ENCODE measurements around the gene COL12A1.

Gene COL12A1

DNA sequence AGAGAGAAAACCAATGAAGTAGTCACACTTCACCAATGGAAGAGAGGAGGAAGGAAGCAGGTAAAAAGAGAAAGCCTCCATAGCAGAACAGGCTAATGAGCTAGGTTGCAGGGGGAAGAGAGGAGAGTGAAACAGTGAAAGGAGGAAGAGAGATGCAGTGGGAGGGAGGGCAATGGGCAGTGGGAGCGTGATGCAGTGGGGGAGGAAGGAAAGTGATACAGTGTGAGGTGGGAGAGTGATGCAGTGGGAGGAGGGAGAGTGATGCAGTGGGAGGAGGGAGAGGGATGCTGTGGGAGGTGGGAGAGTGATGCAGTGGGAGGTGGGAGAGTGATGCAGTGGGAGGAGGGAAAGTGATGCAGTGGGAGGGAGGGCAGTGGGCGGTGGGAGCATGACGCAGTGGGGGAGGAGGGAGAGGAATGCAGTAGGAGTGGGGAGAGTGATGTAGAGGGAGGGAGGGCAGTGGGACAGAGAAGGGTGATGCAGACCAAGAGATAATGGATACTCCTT, 29.7 kb downstream of the COL12A1 start:
- DNase-seq (ENCODE audit: low read depth): no peak

- DNase-seq (ENCODE audit: low read depth): no peak
These were observed 33.9 kb downstream of the COL12A1 start for GRCh38 chr6:75171986-75172385.

- DNase-seq (ENCODE audit: low read depth): no peak
These were observed 34.3 kb downstream of the COL12A1 start for GRCh38 chr6:75171567-75171966.

GRCh38 chr6:75170691-75171560, 34.9 kb downstream of the COL12A1 start:
- DNase-seq (ENCODE audit: low read depth): no peak

DNA sequence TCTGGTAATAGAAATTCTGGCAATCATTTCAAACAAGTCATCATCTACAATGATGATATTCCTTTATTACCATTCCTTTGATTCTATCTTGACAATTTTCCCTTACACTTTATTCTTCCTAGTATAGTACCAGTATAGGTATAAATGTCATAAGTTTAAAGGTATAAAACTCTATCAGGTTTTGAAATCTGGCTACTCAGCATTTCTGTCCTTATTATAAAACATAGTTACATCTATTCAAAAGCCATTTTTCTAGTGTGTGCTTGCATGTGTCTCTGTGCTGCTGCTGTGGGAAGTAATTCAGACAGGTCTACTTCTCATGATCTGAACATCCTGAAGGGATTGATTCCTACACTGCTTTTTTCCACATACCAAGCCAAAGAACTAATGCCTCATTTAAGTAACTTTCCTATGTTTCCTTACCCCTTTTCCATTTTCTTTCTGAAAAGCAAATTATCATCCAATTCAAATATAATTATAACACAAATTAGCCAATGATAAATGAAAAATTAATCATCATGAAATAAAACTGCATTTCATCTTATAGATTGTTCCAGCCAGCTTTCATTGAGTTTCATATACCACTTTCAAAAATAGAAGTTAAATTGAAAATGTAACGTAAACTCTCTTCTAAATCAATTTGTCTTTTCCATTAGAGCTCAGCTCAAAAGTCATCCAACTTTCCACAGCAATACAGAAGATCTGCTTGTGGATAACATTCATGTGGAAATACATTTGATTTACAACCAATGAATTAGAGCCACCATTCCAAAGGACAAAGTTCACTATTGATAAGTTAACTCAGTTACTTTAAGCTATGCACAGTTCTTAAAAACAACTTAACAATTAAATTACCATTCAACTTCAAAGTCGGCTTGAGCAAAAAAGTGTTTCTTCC, 35.9 kb downstream of the COL12A1 start:
- DNase-seq (ENCODE audit: low read depth): no peak

DNA sequence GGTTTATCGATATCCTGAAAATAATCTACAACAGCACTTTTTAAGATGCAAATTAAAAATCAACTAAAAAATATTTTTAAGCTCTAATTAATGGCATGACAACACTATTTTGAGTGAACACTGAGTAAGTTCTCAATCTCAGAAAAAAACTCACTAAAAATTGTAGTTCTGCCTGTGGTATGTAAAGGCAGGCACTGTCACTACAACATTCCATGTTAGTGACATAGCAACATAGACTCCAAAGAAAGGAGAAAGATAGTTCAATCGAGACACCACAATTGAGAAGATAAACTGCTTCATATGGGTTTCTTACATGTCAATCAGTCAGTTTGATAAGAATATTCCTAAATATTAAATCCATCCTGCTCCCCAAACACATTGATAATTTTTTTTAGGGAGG, 38.0 kb downstream of the COL12A1 start:
- DNase-seq (ENCODE audit: low read depth): no peak

DNA sequence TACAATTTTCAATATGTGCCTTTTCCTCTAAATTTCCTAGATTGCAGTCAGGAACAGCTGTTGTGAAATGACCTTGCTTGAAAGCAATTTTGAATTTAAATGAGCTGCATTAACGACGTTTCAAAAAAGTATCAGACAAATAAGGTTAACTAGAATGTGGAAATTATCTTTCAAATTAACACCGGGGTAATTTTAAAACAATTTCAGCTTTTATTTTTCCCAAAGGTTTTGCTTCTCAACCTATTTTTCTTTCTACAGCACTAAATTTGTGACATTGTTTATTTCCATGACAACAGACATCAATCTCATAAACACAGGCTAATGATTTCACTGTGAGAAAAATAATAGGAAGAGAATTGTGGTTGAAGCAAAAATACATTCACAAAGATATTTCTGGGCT, 38.5 kb downstream of the COL12A1 start:
- DNase-seq (ENCODE audit: low read depth): no peak

DNA sequence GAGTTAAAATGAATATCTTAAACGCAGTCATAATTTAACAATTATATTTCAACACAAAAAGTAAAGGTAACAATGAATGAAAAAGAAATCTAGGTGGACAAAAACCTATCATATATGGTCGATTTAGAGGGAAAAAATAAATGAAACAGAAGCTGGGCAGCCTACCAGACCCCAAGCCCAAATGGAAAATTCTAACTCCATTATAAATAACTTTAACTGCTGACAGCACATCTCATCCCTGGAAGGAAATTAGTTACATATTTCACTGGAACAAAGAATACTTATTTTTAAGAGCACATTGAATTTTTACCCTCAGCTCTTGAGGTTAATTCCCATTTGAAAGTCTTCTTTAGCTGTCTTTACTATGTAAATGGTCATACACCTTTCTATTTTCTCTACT, 39.1 kb downstream of the COL12A1 start:
- no peak for DNase-seq (ENCODE audit: low read depth)

DNA sequence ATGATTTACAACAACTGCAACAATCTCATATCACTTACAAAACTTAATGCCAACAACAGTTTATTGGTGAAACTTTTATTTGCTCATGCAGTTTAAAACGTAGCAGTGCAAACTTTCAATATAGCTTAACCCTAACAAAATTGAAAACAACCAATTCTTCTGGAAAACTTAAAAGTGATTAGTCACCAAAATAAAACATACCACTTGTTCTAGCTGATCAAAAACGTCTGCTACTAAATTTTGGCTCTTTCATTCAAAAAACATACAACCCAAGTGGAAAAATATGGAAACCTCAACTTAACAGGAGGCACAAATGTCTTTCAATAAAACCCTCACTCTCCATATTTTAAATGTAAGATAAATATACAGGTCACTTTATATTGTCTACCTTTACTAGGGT, 39.6 kb downstream of the COL12A1 start:
- DNase-seq (ENCODE audit: low read depth): no peak

DNA sequence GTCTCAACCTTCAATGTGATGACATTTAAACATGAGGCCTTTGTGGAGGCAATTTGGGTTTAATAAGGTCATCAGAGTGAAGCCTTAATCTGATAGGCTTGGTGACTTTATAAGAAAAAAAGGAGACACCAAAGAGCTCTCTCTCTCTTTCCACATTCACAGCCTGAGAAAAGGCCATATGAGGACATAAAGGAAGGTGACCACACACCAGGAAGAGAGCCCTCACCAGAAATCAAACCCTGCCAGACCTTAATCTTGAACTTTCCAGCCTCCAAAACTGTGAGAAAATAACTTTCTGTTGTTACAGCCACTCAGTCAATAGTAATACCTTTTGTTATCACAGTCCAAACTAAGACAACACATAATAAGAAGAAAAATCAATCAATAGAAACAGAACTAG, 47.7 kb downstream of the COL12A1 start:
- no peak for DNase-seq (ENCODE audit: low read depth)

DNA sequence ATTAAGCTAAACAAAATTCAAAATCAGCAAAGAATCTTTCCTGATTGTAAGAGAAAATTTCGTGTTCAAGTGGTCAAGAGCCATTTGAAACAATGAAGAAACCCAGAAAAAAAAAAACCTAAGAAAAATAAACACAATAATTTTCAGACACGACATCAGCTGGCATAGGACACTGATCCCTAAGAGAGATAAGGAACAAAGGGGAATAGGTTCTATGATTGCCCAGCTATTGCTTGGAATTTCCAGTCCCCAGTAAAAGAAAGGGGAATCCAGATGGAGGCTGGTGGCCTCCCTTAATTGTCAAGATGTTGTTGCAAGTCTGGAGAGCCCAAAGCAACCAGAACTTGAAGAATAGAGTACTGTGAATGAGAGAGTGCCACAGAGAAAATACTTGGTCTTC, 48.5 kb downstream of the COL12A1 start:
- no peak for DNase-seq (ENCODE audit: low read depth)

DNA sequence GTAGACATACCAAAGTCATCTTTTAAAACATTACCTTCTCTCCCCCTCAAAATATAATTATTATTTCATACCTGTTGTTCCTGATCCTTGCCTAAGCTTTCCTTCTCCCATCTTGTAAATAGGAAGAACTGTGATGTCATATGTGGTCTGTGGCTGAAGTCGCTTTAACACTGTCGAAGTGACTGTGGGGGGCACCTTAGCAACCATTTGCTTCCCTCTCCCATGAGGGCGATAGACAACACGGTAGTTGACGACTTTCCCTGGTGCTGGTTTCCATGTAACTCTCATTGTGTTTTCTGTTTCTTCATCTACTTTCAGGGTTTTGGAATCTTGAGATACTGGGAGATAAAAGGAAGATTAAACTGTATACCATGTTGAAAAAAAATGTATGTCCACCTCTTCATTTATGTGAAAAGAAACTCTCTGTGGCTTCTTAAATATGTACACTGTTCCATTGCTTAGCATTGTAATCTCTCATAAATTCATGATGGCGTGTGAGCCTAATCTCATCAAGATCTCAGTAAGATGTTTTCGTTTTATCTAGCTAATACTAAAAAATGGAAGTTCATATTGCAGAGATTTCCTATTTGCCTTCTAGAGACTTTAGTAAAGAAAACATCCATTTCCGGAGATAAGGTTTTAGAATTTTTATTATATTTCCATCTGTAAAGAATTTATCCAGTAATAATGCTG, 49.5 kb downstream of the COL12A1 start:
- no peak for DNase-seq (ENCODE audit: low read depth)

- no peak for DNase-seq (ENCODE audit: low read depth)
These were observed 50.2 kb downstream of the COL12A1 start for GRCh38 chr6:75155631-75156030.

DNA sequence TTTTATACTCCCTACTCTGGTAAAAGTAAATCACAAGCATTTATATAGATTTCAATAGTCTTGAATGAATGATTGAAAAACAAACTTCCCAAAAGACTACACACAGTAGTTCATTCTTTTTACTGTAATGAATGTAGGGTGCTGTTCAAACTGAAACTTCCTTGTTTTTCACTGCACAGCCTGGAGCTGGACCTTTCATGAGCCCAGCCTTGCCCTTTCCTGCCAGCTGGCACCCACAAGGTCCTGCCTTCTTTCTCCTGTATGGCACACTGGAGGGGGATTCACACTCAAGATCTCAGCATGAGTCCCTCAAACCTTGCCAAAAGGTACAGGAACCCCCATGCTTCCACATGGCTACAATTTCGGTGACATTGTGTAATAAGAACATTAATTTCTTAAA, 50.9 kb downstream of the COL12A1 start:
- no peak for DNase-seq (ENCODE audit: low read depth)

DNA sequence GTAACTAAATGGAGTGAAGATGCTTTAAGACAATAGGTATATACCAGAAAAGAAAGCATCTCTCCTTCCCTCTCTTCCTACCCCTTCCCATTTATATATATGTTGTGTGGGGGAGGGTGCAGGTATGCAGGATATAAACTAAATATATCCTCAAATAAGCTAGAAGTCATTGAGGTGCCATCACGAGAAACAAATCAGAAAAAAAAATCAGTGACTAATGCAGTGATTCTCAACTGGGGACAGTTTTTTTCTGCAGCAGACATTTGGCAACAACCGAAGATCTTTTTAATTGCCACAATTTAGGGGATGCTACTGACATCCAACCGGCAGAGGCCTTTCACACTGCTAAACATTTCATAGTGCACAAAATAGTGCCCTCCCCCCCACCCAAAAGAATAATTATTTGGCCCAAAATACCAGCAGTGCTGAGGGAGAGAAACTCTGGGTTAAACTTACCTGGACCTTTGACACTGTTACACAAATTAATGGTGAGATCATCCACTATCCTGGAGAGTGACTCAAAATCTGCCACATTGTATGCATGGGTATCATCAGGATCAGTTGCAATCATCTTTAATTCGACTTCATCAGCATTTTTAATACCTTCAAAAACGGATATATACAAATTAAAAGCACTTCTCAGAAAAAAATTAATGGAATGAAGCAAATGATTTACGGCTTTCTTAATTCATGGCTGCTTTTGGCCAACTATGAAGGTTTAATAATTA, 55.0 kb downstream of the COL12A1 start:
- no peak for DNase-seq (ENCODE audit: low read depth)

- no peak for DNase-seq (ENCODE audit: low read depth)
These were observed 56.2 kb downstream of the COL12A1 start for GRCh38 chr6:75149696-75150095.

- DNase-seq (ENCODE audit: low read depth): no peak
These were observed 56.6 kb downstream of the COL12A1 start for GRCh38 chr6:75149240-75149639.

GRCh38 chr6:75147512-75147911, 58.3 kb downstream of the COL12A1 start:
- DNase-seq (ENCODE audit: low read depth): no peak

- no peak for DNase-seq (ENCODE audit: low read depth)
These were observed 59.9 kb downstream of the COL12A1 start for GRCh38 chr6:75145976-75146375.

GRCh38 chr6:75145211-75145610, 60.6 kb downstream of the COL12A1 start:
- DNase-seq (ENCODE audit: low read depth): no peak

DNA sequence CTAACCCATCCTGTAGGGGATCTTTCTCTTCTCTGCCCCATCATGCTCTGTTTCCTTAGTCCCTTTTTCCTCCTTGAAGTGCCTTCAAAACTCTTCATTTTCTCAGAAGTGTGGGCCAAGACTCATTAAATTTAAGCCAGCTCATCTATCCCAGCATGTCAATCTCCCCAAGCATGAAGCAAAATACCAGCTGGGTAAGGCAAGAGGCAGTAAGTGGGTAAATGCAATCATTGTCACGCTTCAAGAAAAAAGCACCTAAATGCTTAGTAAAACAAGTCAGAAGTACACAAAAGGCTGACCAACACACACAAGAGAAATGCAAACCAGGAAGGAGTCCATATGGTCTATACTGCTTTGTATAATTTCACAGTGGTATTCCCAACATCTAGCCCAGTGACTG, 61.5 kb downstream of the COL12A1 start:
- no peak for DNase-seq (ENCODE audit: low read depth)

GRCh38 chr6:75143191-75143590, 62.7 kb downstream of the COL12A1 start:
- DNase-seq (ENCODE audit: low read depth): no peak
